GM12878 (cell line): Measurements from ENCODE around the gene SETD6. TPM values are rescaled to one million over a fixed set of nuclear protein-coding genes. Genes with fewer than 3 reads are reported as not detected.

Source experiments
- ATAC-seq: fragments of 200-7000 bp; cut with Tn5 transposase; 3 replicates; pipeline ENCODE4 v1.9.1; 2020; ENCODE audit warnings: mild to moderate bottlenecking, moderate library complexity
- BruUV-seq: library from RNA; stranded (reverse); fragments of 400-500 nt; replicated peaks from 2 replicates; lab custom pipeline; 2021; lab: Mats Ljungman, UMichigan
- CTCF ChIA-PET: fragments of 300-600 bp; sonication (Branson Sonifier 250); formaldehyde crosslinking; extraction: SDS; loops from one replicate; lab custom pipeline; 2021; ENCODE audit warnings: inconsistent platforms; lab: Yijun Ruan, JAX
- POLR2A ChIA-PET: fragments of 350-600 bp; formaldehyde crosslinking; extraction: SDS; loops from one replicate; lab custom pipeline; 2021; ENCODE audit warnings: inconsistent platforms; lab: Charles Lee
- RAD21 ChIA-PET: fragments of 300-600 bp; sonication (Branson Sonifier 250); formaldehyde crosslinking; loops from one replicate; lab custom pipeline; 2023; ENCODE audit warnings: antibody characterized with exemption; ENCODE audit not compliant: unreplicated experiment; lab: Charles Lee
- SMC1A ChIA-PET: fragments of 300-600 bp; sonication (Branson Sonifier 250); formaldehyde crosslinking; loops from one replicate; lab custom pipeline; 2023; ENCODE audit not compliant: unreplicated experiment, uncharacterized antibody; lab: Charles Lee
- DNase-seq: peaks from one replicate; pipeline ENCODE4 v3.0.0-alpha.2; 2011; ENCODE audit warnings: low read depth, low spot score
- FAIRE-seq: peaks from 3 replicates; lab custom pipeline; 2011; peaks lifted over from hg19 to GRCh38; lab: Jason Lieb, UNC
- H2AFZ ChIP-seq: 2 replicates; pipeline ENCODE4 v1.6.0; 2011; ENCODE audit warnings: low read depth, low read length, control low read depth; ENCODE audit not compliant: control insufficient read depth
- H3K27ac ChIP-seq: 2 replicates; pipeline ENCODE4 v1.5.1; 2011; ENCODE audit warnings: control low read depth; ENCODE audit not compliant: control insufficient read depth, insufficient read depth
- H3K27me3 ChIP-seq, 2 experiments: replicated peaks in 1 of 2; 2 replicates each; pipeline versions ENCODE4 v1.6.0 to v1.6.1; 2011; ENCODE audit warnings: low read length in 1 of 2; ENCODE audit not compliant: control insufficient read depth in 2 of 2, insufficient read depth in 2 of 2
- H3K36me3 ChIP-seq, 2 experiments: 2 replicates each; pipeline ENCODE4 v1.5.1; 2011; ENCODE audit warnings: low read length in 1 of 2; ENCODE audit not compliant: control insufficient read depth in 2 of 2, insufficient read depth in 2 of 2
- H3K4me1 ChIP-seq: 2 replicates; pipeline ENCODE4 v1.6.1; 2011; ENCODE audit warnings: mild to moderate bottlenecking, low read length, moderate library complexity, mixed read lengths; ENCODE audit not compliant: control insufficient read depth, insufficient read depth
- H3K4me2 ChIP-seq: 2 replicates; pipeline ENCODE4 v1.6.0; 2011; ENCODE audit warnings: control low read depth; ENCODE audit not compliant: control insufficient read depth, insufficient read depth
- H3K4me3 ChIP-seq: fragments of 200-600 bp; sonication (generic); 2 replicates; pipeline ENCODE4 v1.5.1; 2016
- H3K79me2 ChIP-seq: 2 replicates; pipeline ENCODE4 v1.6.0; 2011; ENCODE audit warnings: low read length; ENCODE audit not compliant: control insufficient read depth, insufficient read depth
- H3K9ac ChIP-seq: 2 replicates; pipeline ENCODE4 v1.8.0; 2011; ENCODE audit warnings: low read length, control low read depth, mixed read lengths; ENCODE audit not compliant: control insufficient read depth, insufficient read depth
- H3K9me3 ChIP-seq: replicated peaks from 3 replicates; pipeline ENCODE4 v1.5.1; 2011; ENCODE audit warnings: mild to moderate bottlenecking, low read length; ENCODE audit not compliant: control insufficient read depth, insufficient read depth
- H4K20me1 ChIP-seq: 2 replicates; pipeline ENCODE4 v1.6.0; 2011; ENCODE audit not compliant: control insufficient read depth, insufficient read depth
- BACH1 ChIP-seq: fragments of 450-650 bp; IDR thresholded peaks from 2 replicates; pipeline ENCODE4 v1.6.1; 2017; ENCODE audit warnings: mild to moderate bottlenecking, borderline replicate concordance
- BRCA1 ChIP-seq: IDR thresholded peaks from 2 replicates; pipeline ENCODE4 v1.6.1; 2011; ENCODE audit warnings: low read depth, low read length, improper control_type of control experiment
- CEBPB ChIP-seq, 2 experiments: fragments of 150-350 bp in 1 of 2; IDR thresholded peaks; 2 replicates each; pipeline ENCODE4 v1.6.1; 2012 to 2014; ENCODE audit warnings: low read depth in 2 of 2, low read length in 2 of 2, borderline replicate concordance in 1 of 2, inconsistent platforms in 1 of 2
- ETV6 ChIP-seq, 2 experiments: fragments of 450-650 bp in 1 of 2; IDR thresholded peaks in 1 of 2; conservative IDR thresholded peaks in 1 of 2; 2 replicates each; pipeline ENCODE4 v1.6.1; 2014; ENCODE audit warnings: antibody characterized with exemption in 1 of 2, borderline replicate concordance in 1 of 2, low read depth in 1 of 2, mild to moderate bottlenecking in 1 of 2, moderate library complexity in 1 of 2
- FOXM1 ChIP-seq: IDR thresholded peaks from 2 replicates; pipeline ENCODE4 v1.6.1; 2012; ENCODE audit warnings: low read depth, mild to moderate bottlenecking, inconsistent platforms, low read length, moderate library complexity
- MYB ChIP-seq: fragments of 150-350 bp; IDR thresholded peaks from 2 replicates; pipeline ENCODE4 v1.6.1; 2014; ENCODE audit warnings: mild to moderate bottlenecking, low read depth, low read length, borderline replicate concordance
- MYC ChIP-seq: IDR thresholded peaks from 2 replicates; pipeline ENCODE4 v1.6.1; 2011; ENCODE audit warnings: mild to moderate bottlenecking, low read length, moderate library complexity, inconsistent platforms; ENCODE audit not compliant: insufficient read depth, insufficient replicate concordance, insufficient read length, severe bottlenecking
- PAX8 ChIP-seq: fragments of 450-650 bp; IDR thresholded peaks from 2 replicates; pipeline ENCODE4 v1.6.1; 2017; ENCODE audit warnings: mild to moderate bottlenecking, moderate library complexity
- POU2F2 ChIP-seq: IDR thresholded peaks from 3 replicates; pipeline ENCODE4 v1.6.1; 2011; ENCODE audit warnings: low read depth, mild to moderate bottlenecking, low read length, borderline replicate concordance
- RBBP5 ChIP-seq: fragments of 200-600 bp; sonication (generic); conservative IDR thresholded peaks from 2 replicates; pipeline ENCODE4 v1.6.1; 2016
- SMARCA5 ChIP-seq: fragments of 450-650 bp; IDR thresholded peaks from 2 replicates; pipeline ENCODE4 v1.6.1; 2017; ENCODE audit warnings: mild to moderate bottlenecking
- SREBF2 ChIP-seq: IDR thresholded peaks from 2 replicates; pipeline ENCODE4 v1.6.1; 2012; ENCODE audit warnings: mild to moderate bottlenecking, low read length
- SRF ChIP-seq, 2 experiments: IDR thresholded peaks; 2 replicates each; pipeline ENCODE4 v1.6.1; 2011; ENCODE audit warnings: low read depth in 2 of 2, low read length in 2 of 2, mild to moderate bottlenecking in 1 of 2, moderate library complexity in 1 of 2
- TBL1XR1 ChIP-seq: IDR thresholded peaks from 2 replicates; pipeline ENCODE4 v1.6.1; 2012; ENCODE audit warnings: low read depth, low read length, improper control_type of control experiment
- WRNIP1 ChIP-seq: IDR thresholded peaks from 2 replicates; pipeline ENCODE4 v1.6.1; 2011; ENCODE audit warnings: low read depth, low read length, improper control_type of control experiment, borderline replicate concordance
- ZNF384 ChIP-seq: IDR thresholded peaks from 2 replicates; pipeline ENCODE4 v1.6.1; 2012; ENCODE audit warnings: low read depth, mild to moderate bottlenecking, low read length, improper control_type of control experiment, borderline replicate concordance
- WGBS: methylation state at CpG from one replicate; pipeline ENCODE4 v1.1.6; 2016; ENCODE audit warnings: low lambda C conversion rate; ENCODE audit not compliant: insufficient replicate concordance, insufficient coverage; ENCODE audit errors: missing lambda C conversion rate; 5-methylcytosine and 5-hydroxymethylcytosine counted together
- in situ Hi-C: fragments of 300-500 bp; cut with MboI; formaldehyde crosslinking; loops from 9 replicates; pipeline ENCODE4 v1.14.3; 2018; ENCODE audit warnings: mixed read lengths
- intact Hi-C: fragments of 100-400 bp; cut with micrococcal nuclease; formaldehyde crosslinking; loops from one replicate; pipeline ENCODE4 v1.14.2; 2022; ENCODE audit not compliant: unreplicated experiment
- polyA plus RNA-seq, 11 experiments: library from polyadenylated mRNA; depleted of rRNA in 4 of 11; unstranded in 6 of 11; stranded (reverse) in 5 of 11; fragments of >200 nt; fragmentation: Nextera tagmentation in 4 of 11; fragmentation: Illumina TruSeq in 1 of 11; extraction: Ambion mirVana in 4 of 11; extraction: Trizol in 1 of 11; gene quantifications; 1 replicate in 1 of 11; 2 replicates in 10 of 11; pipeline versions ENCODE4 v1.2.1 to v1.2.3, GENCODE V29; 2011 to 2016; ENCODE audit warnings: inconsistent platforms in 2 of 11, missing spikeins in 2 of 11, low read depth in 1 of 11
- total RNA-seq, 4 experiments: library from RNA; depleted of rRNA in 3 of 4; stranded (reverse); fragments of >200 nt in 3 of 4; fragmentation: Illumina TruSeq in 1 of 4; extraction: Trizol in 1 of 4; gene quantifications; 2 replicates each; pipeline versions ENCODE4 v1.2.1 to v1.2.3, GENCODE V29; 2013 to 2021
- TF ChIP-seq, protein P1 (sequence below): IDR thresholded peaks from 2 replicates; pipeline ENCODE4 v1.6.1; 2012; ENCODE audit warnings: low read depth, low read length, improper control_type of control experiment
- TF ChIP-seq, protein P2 (sequence below), 3 experiments: IDR thresholded peaks in 2 of 3; conservative IDR thresholded peaks in 1 of 3; 2 replicates each; pipeline ENCODE4 v1.5.1; 2011; ENCODE audit warnings: low read depth in 3 of 3, low read length in 3 of 3, mild to moderate bottlenecking in 3 of 3, control low read depth in 2 of 3, moderate library complexity in 2 of 3, inconsistent platforms in 1 of 3, mixed read lengths in 1 of 3; ENCODE audit not compliant: control insufficient read depth in 2 of 3, insufficient read depth in 1 of 3; ENCODE audit errors: extremely low read depth in 1 of 3

Gene SETD6
- total and polyA plus RNA-seq, 10 of the 15 experiments (the other 5 are each of a cell fraction or from before 2014, with no cell fraction given), result 8.2 to 23.8 (median 16.2) TPM

DNA sequence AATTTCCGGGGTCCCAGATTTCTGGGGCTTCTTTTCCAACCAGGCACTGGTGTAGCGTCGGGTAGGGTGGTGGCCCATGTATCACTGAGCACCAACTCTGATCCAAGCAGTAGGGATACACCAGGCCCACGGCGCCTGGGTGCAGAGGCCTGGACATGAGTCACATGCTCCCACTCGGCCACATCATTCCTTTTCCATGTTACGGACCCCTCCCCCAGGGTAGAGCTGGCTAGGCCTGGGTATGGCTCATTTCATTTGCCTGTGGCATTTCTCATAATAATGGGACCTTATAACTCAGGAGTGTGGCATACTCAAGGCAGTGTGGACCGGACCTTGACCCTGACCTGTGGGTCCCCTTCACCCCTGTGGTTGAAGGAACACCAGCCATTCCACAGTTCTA, 33.4 kb upstream of the SETD6 start (continued):
- TF ChIP-seq, protein P1, sequence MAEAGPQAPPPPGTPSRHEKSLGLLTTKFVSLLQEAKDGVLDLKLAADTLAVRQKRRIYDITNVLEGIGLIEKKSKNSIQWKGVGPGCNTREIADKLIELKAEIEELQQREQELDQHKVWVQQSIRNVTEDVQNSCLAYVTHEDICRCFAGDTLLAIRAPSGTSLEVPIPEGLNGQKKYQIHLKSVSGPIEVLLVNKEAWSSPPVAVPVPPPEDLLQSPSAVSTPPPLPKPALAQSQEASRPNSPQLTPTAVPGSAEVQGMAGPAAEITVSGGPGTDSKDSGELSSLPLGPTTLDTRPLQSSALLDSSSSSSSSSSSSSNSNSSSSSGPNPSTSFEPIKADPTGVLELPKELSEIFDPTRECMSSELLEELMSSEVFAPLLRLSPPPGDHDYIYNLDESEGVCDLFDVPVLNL, result no peak
- no peak for TF ChIP-seq POU2F2
- no peak for TF ChIP-seq MYC
- no peak for TF ChIP-seq SMARCA5
- no peak for TF ChIP-seq RBBP5

DNA sequence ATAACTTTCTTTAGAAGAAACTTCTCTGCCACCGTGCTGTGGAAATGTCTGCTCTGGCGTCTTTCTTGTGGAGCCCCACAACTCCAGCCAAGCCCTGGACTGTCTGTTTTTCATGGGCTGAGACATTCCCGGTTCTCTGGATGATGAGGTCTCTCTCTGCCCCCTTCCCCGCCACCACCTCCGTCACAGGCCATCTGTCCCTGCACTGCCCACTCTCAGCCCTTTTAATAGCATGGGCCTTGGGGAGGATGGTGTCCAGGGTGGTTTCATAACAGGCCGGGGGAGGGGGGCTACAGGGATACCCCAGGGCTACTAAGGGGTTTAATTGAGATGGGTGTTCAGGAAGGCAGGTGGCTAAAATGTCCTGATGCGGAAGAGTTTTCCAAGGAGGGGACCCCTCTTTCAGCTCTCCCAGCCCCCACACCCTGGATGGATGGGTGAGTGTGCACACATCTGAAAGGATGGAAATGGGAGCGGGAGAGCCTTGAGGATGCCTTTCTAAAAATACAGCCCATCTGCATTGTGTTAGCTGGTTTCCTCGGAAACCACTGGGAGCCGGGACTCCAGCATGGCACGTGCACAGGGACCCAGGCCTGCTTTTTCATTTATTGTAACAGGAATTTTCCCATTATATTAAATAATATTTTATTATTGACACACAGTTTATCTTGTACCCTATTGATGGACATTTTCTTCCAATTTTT, 30.0 kb upstream of the SETD6 start:
- RAD21 ChIA-PET, result interaction anchor here (0.5 to 4.5 kb wide), 3 partner anchors 145 to 149 kb away, joined by 3 to 91 read pairs (median 7); no protein-coding TSS in a partner anchor
- no peak overlapping the region for H3K9ac ChIP-seq
- 41% methylated on average over 11 of the region's 11 CpGs for WGBS
- H3K4me3 ChIP-seq, result no peak overlapping the region
- in situ Hi-C loops (no loop called here), intact Hi-C loops (loop anchor here (5.0 kb wide), 2 partner anchors 463 to 588 kb away; no protein-coding TSS in a partner anchor)
- POLR2A ChIA-PET, result no interaction called here
- BruUV-seq, result no TSS peak
- H3K36me3 ChIP-seq, result no peaks in the 10 kb centered on the region
- FAIRE-seq, result no peak
- CTCF ChIA-PET, result interaction anchor here (0.7 to 12.5 kb wide), 6 partner anchors 70 to 388 kb away, joined by 3 to 209 read pairs (median 4); no protein-coding TSS in a partner anchor
- H3K27ac ChIP-seq, result no peak overlapping the region
- DNase-seq, result no peak
- no peaks in the 10 kb centered on the region for H4K20me1 ChIP-seq
- no peaks in the 10 kb centered on the region; a peak in 1 of 4 replicates for H3K27me3 ChIP-seq
- no peaks in the 10 kb centered on the region for H3K79me2 ChIP-seq
- SMC1A ChIA-PET, result interaction anchor here (0.8 to 6.1 kb wide), 7 partner anchors 10 to 288 kb away, joined by 3 to 84 read pairs (median 3); no protein-coding TSS in a partner anchor
- H2AFZ ChIP-seq, result no peak overlapping the region
- no peaks in the 10 kb centered on the region for H3K4me1 ChIP-seq
- ATAC-seq, result no peak
- H3K4me2 ChIP-seq, result no peak overlapping the region
- H3K9me3 ChIP-seq, result no peaks in the 10 kb centered on the region
- no peak for TF ChIP-seq WRNIP1
- TF ChIP-seq SREBF2, result no peak
- no peak for TF ChIP-seq MYB
- TF ChIP-seq BACH1, result no peak
- TF ChIP-seq SRF (IDR thresholded peaks at IDR 0.05; ENCODE audit: low read depth in 2 of 2, low read length in 2 of 2), result no peak
- TF ChIP-seq, protein P2, sequence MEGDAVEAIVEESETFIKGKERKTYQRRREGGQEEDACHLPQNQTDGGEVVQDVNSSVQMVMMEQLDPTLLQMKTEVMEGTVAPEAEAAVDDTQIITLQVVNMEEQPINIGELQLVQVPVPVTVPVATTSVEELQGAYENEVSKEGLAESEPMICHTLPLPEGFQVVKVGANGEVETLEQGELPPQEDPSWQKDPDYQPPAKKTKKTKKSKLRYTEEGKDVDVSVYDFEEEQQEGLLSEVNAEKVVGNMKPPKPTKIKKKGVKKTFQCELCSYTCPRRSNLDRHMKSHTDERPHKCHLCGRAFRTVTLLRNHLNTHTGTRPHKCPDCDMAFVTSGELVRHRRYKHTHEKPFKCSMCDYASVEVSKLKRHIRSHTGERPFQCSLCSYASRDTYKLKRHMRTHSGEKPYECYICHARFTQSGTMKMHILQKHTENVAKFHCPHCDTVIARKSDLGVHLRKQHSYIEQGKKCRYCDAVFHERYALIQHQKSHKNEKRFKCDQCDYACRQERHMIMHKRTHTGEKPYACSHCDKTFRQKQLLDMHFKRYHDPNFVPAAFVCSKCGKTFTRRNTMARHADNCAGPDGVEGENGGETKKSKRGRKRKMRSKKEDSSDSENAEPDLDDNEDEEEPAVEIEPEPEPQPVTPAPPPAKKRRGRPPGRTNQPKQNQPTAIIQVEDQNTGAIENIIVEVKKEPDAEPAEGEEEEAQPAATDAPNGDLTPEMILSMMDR (IDR thresholded peaks at IDR 0.05 in 2 of 3, conservative IDR thresholded peaks at IDR 0.05 in 1 of 3; ENCODE audit: control insufficient read depth in 2 of 3, extremely low read depth in 1 of 3, insufficient read depth in 1 of 3, low read depth in 3 of 3, low read length in 3 of 3), result no peak
- TF ChIP-seq ZNF384, result no peak
- TF ChIP-seq TBL1XR1, result no peak
- TF ChIP-seq FOXM1, result no peak
- no peak for TF ChIP-seq ETV6 (conservative IDR thresholded peaks at IDR 0.05 in 1 of 2, IDR thresholded peaks at IDR 0.05 in 1 of 2; ENCODE audit: borderline replicate concordance in 1 of 2, low read depth in 1 of 2)
- TF ChIP-seq PAX8, result no peak
- no peak for TF ChIP-seq MYC
- TF ChIP-seq BRCA1, result no peak
- TF ChIP-seq CEBPB (IDR thresholded peaks at IDR 0.05; ENCODE audit: borderline replicate concordance in 1 of 2, low read depth in 2 of 2, low read length in 2 of 2), result no peak
